CD4-positive, alpha-beta T cell treated with Interleukin-15 for 1 hour (primary cell): ENCODE data around the gene SMIM26.
"Not testable (repeated sequence)": the region's sequence is repeated elsewhere in the genome, so short reads cannot be mapped to it uniquely, and the experiment has no call there.

Experiments used
- DNase-seq: peaks from one replicate; pipeline ENCODE4 v3.0.0-alpha.2; 2020

Gene SMIM26, protein sequence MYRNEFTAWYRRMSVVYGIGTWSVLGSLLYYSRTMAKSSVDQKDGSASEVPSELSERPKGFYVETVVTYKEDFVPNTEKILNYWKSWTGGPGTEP

DNA sequence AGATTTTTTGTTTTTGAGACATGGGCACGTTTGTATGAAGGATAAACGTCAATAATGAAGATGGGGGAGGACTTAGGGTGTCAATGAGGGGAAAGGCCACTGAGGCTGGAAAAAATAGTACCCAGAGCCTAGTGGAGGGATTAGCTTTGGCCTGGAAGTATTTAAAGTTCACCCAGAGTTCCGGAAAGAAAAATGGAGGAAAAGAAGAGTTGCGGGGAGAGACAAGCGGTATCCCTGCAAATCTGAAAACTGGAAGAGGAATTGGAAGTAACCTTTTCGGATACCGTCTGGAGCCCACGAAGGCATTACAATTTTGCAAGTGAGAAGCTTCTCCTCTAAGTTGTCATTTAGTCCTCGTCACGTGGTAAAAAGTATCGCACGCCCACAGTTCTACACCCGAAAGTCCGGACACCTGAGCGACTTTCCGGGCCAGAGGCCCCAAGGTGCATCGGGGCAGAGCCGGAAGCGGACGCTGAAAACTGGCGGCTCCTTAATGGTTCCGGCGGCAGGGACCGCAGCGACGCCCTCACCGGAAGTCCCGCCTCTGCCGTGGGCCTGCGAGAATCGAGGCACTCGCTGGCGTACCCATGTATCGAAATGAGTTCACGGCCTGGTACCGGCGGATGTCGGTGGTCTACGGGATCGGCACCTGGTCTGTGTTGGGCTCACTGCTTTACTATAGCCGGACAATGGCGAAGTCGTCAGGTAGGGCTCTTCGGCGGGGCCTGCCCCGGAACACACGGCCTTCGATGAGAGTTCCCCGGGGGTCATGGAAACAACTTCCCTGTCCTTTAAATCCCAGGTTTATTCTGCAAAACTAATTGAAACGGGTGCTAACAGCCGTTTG, at the start of gene SMIM26:
Gene SMIM26 (plus strand): TSS at position 541 of the 847 bp plus-strand sequence. CDS start 47 bp downstream, at position 588.
- peak; percentile 94 for DNase-seq

DNA sequence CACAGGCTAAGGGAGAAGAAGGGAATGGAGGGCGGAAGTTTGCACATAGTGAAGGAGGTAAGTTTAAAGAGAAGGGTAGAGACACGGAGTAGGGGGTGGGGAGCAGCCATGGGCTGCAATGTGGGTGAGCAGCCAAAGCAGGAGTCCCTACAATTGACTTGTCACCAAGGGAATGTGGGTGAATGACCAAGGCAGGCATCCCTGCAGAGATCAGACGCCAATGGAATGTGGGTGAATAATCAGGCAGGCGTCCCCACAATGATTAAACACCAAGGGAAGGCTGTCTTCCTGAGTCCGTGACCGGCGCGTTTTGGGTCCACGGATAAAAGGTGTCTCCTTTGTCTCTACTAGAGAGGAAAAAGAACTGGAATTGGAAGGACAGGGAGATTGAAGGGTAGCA, 45.2 kb upstream of the SMIM26 start:
- not testable (repeated sequence) for DNase-seq

DNA sequence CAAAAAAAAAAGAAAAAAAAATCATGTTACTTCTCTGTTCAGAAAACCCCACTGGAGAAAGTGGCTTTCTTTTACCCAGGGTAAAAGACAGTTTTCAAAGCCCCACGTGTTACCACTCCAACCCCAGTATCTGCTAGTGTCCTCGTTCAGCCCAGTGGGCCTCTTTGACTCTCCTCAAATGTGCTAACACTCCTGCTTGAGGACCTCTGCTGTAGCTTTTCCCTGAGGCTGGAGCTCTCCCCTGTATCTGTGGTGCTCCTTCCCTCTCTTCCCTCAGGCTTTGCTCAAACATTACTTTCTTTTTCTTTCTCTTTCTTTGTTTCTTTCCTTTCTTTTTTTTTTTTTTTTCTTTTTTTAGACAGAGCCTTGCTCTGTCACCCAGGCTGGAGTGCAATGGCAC, 44.2 kb upstream of the SMIM26 start:
- no peak for DNase-seq

DNA sequence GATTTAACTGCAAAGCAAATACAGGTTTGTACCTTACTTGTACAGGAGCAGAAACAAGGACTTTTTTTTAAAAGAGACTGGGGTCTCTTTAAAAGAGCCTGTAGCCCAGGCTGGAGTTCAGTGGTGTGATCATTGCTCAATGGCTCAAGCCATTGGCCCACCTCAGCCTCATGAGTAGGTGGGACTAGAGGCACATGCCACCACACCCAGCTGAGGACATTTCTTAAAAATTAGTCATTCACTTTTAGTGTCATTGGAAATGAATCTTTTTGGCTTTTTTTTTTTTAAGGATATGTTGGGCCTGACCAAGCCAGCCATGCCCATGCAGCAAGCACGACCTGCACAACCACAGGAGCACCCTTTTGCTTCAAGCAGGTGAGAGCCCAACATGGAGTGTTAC, 42.6 kb upstream of the SMIM26 start:
- no peak for DNase-seq

DNA sequence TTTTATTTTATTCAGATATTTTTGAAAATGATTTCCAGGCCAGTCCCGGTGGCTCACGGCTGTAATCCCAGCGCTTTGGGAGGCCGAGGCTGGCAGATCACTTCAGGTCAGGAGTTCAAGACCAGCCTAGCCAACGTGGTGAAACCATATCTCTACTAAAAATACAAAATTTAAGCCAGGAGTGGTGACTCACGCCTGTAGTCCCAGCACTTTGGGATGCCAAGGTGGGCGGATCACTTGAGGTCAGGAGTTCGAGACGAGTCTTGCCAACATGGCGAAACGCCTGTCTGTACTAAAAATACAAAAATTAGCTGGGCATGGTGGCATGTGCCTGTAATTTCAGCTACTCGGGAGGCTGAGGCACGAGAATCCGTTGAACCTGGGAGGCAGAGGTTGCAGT, 40.5 kb upstream of the SMIM26 start:
- DNase-seq: not testable (repeated sequence)

DNA sequence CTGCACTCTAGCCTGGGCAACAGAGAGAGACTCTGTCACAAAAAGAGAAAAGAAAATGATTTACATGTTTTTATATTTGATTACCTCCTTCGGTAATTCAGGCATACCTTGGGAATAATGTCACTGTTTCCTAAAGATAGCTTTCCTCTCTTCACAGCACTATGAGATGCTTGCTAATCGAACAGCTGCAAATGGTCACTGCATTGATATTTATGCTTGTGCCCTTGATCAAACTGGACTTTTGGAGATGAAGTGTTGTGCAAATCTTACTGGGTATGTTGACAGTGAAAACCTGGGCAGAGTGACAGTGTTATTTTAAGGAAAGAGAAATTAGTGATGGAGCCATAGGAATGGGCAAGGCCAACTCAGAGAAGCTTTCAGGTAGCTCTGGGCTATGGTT, 39.9 kb upstream of the SMIM26 start:
- no peak for DNase-seq

DNA sequence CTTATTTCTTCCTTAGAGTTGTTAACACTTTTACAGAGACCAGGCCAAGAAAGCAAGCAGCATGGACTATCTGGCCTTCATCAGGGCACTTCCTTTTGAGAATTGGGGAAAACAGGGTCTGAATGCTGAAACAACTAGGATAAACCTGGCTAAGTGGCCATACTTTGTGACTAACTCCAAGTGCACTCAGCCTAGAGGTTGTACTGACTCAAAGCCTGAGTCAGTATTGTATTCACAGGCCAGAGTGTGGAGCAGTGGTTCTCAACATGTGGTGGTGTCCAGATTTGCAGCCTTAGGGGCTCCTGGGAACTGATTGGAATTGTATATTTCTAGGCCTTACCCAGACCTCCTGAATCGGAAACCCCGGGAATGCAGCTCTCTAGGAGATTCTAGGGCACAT, 39.4 kb upstream of the SMIM26 start:
- DNase-seq: no peak

DNA sequence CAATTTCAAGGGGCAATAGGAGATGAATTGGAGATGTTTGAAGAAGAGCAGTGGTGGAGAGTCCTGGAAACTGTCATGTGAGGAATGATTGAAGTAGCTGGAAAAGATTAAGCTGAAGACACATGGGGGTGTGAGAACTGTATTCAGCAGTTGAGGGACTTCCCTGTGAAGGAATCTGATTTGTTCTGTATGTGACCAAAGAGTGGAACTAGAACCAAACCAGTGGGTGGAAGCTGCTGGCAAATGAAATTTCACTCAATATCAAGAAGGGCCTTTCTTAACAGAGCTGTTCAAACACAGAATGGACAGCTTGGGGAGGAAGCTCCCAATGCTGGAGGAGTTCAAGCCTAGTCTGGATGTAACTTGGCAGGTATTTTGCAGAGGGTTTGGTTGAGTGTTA, 38.2 kb upstream of the SMIM26 start:
- no peak for DNase-seq

DNA sequence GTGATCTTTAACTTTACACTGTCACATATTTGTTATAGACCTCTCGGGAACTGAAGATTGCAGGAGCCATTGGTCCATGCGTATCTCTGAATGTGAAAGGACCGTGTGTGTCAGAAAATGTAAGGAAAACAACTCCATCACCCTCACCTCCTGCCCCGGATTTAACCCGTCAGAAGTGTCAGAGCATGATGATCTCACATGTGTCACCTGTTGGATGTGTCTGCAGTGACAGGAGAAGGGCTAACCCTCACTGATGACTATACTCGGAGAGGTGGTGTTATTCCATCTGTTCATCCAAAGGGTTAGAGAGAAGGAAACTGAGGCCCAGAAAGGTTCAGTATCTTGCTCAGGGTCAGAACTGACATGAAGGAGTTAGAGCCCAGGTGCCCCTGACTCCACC, 34.6 kb upstream of the SMIM26 start:
- no peak for DNase-seq

DNA sequence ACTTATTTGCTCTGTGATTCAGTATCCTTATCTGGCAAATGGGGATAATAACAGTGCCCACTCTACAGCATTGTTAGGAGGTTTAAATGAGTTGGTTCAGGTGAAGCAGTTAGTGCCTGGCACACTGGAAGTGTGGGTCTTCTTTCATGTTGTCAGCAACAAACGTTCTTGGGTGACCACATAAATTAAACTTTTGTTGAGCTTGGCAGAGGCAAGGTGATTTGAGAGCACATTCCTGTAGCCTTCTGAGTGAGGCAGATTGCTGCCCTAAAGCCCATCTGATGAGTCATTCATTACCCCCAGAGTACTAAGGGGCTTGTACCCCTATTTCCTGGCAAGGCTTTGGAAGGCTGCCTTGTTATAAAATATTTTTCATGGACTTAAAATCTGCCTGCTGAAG, 33.7 kb upstream of the SMIM26 start:
- no peak for DNase-seq

DNA sequence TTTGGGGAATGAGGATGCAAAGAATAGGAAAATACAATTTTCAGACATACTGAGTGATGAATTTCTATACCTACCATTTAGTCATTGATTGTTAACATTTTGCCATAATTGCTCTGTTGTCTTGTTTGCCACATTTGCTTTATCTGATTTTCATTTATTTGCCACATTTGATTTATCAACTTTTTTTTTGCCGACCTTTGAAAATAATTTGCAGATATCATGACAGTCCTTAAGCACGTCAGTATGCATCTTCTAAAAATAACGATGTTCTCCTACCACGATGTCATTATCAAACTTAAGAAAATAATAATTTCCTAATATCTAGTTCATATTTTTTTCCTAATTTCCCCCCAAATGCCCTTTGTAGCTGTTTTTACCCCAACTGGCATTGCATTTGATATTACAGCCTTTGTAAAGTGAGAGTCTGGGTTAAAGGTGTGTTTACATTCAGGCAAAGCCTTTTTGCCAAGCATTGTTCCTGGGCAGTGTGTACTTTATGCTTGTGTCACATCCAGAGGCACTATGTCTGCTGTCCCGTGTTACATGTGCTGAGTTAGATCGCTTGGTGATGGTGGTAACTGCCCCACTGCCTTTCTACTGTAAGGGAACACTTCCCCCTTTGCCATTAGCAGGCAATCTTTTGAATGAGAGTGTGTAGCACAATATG, 33.1 kb upstream of the SMIM26 start:
- no peak for DNase-seq

DNA sequence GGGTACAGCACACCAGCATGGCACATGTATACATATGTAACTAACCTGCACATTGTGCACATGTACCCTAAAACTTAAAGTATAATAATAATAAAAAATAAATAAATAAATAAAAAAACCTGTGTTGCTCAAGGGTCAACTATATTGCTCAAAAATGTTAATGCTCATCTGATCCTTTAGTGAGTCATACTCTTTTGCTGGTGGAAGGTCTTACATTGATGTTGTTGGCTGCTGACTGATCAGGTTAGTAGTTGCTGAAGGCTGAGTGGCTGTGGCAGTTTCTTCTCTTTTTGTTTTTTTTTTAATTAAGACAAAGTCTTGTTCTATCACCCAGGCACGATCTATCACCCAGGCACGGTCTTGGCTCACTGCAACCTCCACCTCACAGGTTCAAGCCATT, 29.6 kb upstream of the SMIM26 start:
- no peak for DNase-seq

DNA sequence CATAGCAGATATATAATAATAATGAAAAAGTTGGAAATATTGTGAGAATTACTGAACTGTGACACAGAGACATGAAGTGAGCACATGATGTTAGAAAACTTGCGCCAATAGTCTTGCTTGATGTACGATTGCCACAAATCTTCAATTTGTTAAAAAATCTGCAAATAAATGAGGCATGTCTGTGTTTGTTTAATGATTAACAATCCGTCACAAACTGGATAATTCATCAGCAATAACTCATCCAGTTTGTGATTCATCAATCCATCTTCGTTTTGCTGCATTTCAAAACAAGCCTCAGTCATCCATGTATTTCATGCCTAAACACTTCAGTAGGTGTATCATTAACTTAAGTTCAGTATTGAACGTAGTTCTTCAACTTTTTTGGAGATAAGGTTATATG, 25.5 kb upstream of the SMIM26 start:
- no peak for DNase-seq

DNA sequence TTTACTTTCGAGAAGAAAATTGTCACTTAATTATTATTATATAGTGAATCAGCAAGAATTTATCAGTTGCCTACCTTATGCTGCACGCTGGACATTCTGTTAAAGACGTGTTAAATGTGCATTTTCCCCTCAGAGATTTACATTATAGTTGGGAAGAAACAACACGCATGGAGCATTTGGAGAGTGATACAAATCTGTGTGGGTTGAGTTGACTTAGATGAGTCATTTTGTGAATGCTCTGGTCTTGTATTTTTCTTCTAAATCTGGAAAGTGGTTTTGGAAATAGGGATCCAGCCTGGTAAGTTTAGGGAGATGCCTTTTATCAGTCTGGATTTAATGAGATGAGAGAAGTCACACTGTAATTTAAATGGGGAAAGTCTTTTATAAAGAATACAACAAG, 24.0 kb upstream of the SMIM26 start:
- DNase-seq: no peak

DNA sequence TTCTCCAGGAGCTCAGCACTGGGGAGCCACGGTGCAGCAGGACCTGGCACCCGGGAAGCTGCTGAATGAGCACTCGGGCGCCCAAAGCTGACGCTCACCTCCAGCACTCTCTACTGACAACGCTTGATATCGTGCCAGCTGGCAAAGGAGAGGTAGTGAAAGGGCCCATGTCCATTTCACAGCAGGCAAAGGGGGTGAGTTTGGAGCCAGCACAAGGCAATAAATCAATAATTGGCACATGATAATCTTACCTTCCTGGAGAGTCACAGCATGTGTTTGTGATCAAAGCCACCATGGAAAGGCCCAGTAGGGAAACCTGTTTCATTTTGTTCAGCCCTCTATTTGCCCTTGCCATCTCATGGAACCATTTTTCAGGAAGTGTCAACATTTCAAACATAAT, 23.3 kb upstream of the SMIM26 start:
- no peak for DNase-seq

DNA sequence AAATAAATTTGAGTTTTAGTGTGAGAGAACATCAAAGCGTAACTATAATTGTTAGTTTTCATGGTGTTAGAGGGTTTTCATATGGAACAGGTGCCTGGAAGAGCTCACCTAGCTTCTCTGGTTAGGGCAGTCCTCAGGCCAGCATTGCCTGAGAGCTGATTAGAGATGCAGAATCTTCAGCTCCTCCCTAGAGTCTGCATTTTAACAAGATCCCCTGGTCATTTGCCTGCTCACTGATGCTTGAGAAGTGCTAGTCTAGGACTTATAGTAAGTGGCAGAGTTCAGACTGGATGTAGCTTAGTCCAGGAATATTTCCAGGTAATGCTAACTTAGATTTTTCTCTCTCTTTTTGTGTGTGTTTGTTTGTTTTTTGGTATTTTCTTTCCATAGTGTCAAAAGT, 21.7 kb upstream of the SMIM26 start:
- no peak for DNase-seq

DNA sequence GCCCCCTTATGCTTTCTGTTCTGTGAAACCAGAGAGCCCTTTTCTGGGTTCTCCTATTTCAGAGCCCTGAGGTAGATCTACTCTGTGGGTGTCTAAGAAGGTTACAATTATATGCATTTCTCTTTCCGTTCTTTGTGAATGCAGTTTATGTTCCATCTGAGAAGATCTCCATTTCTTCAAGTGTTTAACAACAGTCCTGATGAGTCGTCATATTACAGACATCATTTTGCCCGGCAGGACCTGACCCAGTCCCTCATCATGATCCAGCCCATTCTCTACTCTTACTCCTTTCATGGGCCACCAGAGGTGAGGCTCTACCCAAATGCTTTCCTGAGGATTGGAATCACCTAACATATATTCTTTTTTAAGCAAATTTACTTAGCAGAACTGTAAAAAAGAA, 18.8 kb upstream of the SMIM26 start:
- DNase-seq: no peak

DNA sequence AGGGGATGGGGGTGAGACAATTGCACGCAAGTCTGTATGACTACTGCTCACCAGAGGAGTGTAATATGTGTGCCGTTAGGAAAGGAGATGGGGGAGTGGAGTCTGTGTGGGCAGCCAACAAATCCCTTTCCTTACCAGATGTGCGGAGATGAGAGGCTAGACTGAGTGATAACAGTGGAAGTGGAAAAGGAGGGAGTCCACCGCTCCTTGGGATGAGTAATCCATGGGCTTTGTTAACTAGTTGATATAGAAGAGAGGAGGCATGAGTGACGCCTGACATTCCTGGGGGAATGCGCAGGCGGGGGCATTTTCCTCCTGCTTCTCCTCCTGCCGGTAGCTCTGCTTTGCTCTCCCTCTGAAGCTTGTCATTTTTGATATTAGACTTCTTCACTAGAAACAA, 13.5 kb upstream of the SMIM26 start:
- DNase-seq: no peak

DNA sequence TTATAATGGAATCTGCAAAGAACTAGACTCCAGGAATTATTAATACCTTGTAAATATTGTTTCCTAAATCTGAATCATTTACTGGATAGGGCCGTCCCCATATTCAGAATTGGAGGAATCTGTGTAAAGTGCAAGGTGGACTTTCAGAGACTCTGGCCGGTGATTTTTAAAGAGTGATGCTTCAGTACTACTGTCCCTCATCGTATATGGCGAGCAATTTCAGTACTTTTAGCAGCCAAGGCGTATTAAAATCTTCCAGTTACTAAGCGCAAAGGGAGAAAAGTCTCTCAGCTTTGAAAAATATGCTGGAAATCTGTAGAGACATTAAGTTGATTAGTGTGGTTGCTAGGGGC, 483 bp downstream of the SMIM26 start:
- no peak for DNase-seq

DNA sequence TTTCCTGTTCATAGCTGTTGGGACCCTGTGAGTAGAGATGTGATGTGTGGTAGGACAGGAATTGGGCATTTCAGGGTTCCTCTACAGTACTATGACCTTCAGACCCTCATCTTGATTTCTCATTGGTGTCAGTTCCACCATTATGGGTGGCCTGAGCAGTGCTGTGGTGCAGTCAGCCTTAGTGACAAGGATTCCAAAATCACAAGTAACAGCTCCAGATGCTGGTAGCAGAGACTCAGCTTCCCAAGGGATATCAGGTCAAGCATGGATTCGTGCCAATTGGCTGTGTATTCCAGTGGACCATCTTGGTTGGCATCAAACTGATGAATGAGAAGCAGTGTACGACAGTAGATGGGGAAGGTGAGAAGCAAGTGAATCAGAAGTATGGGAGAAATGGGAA, 3.8 kb downstream of the SMIM26 start:
- no peak for DNase-seq

DNA sequence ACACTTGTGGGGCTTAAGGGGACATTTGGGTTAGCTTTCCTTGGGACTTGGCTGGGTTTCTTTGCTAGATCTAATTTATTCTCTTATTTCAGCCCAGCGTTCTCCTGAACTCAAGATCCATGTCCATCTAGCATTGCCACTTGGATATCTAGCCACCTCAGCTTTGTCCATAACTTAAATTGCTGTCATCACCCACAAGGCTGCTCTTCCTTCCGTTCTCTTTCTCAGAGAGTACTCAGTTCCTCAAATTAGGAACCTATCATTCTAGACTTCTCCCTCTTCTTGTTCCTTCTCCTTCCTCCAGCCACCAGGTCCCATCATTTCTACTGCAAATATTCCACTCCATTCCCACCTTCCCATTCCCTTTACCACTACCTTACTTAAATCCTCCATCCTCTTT, 4.3 kb downstream of the SMIM26 start:
- DNase-seq: no peak

DNA sequence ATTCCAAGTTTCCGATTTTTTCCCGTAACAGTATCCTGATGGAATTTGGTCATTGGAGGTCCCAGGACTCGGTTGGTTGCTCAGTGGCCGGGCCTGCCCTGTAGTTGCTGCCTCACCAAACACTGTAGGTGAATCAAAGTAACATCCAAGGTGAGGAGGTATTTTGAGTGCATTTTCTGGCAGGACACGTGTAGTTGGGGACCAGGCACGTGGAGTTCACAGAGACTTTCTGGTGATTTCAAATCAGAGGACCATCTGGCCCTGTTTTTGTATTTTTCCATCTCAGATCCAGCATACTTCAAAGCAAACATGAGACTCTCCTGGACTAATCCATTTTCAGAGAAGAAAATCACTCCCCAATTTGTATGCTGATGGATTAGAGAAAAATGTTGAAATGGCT, 10.7 kb downstream of the SMIM26 start:
- DNase-seq: no peak

DNA sequence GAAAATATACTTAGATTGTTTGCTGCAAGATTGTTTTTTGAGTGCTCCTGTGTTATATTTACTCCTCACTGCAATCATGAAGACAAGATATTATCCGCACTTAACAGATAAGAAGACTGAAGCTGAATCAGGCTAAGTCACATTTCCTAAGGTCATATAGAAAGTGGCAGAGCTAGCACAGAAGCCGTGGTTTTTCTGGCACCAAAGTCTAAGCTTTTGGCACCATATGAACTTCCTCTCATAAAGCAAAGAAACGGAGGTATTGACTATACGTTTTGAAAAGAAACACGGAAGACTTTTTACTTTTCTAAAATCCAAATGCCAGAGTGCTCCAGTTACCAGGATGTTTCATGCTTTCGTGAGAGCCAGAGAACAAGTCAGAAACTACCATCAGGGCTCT, 11.3 kb downstream of the SMIM26 start:
- no peak for DNase-seq

DNA sequence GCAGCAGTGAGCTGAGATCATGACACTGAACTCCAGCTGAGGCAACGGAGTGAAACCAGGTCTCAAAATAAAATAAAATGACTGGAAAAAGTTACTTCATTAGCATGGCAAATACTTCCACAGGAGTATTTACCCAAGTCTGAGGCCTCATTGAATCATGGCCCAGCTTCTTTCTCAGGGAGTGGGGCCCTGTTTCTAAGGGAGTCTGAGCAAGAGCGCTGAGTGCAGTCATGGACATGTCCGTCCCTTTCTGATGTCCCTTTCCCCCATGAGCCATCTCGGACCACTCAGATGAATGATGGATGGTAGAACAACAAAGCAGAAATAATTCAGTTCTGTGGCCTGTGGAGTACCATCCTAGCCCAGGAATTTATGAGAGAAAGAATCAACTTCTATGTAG, 12.8 kb downstream of the SMIM26 start:
- no peak for DNase-seq

DNA sequence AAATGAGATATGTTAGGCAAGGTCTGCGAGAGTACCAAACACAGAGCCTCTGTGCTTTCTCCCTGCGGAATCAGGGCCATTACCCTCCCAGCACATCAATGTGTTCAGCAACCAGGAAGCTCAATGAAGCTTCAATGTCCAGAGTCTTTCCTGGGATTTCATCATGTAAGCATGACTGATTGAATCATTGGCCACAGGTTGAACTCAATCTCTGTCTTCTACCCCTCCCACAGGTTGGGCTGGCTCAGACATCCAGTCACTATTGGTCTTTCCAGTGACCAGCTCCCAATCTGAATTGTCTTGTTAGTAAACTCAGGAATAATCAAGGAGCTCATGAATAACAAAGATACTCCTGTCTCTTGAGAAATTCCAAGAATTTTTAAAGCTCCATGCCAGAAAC, 17.9 kb downstream of the SMIM26 start:
- no peak for DNase-seq
